GM12892 (cell line): ENCODE results near the gene NTN3.

ENCODE experiments used
- POLR2A ChIP-seq: IDR thresholded peaks from 2 replicates; pipeline ENCODE4 v1.6.1; 2011; ENCODE audit warnings: low read depth, low read length, control low read depth
- POLR2AphosphoS5 ChIP-seq: IDR thresholded peaks from 2 replicates; pipeline ENCODE4 v1.6.1; 2011; ENCODE audit warnings: low read depth, low read length, control low read depth

DNA sequence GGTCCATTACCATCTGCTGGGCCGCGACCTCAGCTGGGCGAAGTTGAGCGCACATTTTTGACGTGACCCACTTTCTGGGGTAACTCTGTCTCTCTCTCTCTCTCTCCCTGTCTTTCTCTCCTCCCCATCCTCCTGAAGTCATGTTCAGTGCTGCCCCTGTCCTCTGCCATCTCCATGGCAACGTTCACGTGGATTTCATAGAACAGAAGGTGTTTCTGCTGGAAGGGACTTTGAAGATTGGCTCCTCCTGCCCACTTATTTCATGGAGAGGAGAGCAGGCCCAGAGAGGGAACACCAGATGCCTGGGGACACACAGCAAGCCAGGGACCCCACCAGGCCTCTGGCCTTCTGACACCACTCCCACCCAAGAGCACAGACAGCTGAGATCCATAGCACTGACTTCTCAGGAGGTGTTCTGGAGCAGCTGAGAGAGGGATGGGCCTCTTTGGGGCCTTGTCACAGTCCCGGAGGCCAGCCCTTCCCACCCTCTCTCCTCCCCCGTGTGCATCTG is 46.0 kb upstream of the NTN3 start:
- TF ChIP-seq POLR2AphosphoS5 (no peak), POLR2A (no peak)
